ENCODE data around the gene MEIS2.
"Not testable (repeated sequence)": the region's sequence is repeated elsewhere in the genome, so short reads cannot be mapped to it uniquely, and the experiment has no call there.

MEIS2 gene

DNA sequence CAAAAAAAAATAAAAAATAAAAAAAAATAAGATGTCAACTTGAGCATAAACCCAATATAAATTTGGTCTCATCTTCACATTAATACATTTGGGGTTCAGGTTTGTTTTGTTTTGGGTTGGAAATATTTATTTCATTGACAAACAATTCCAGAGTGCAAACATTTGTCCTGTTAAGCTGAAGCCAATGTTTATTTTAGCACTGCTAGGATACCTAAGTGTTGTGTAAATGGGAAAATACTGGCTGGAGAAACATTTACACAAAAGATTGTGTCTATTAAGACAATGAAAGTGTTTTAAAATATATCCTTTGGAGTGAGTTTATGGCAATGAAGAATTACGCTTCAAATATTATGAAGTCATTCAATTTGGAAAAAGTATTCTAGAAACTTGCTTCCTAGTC, 91.1 kb downstream of the MEIS2 start:
- FAIRE-seq (no peak), DNase-seq (ENCODE audit: low spot score) (no peak)

DNA sequence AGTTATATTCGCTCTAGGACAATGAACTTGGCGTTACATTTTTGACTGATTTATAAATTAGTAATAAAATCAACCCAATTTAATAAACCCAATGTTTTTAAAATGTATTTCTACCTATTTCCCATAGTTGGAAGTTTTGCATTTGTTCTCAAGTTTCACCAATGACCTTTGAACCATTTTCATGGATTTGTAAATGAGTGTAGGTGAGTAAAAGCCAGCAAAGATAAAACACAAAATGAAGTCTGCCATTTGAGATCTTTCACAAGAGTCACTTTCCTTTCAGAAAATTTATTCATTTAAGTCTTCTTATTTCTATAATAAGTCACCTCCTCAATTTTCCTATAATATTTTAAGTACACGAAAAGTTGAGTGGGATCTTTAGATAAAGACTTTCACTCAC, 92.1 kb downstream of the MEIS2 start:
- no peak for FAIRE-seq
- no peak for DNase-seq (ENCODE audit: low spot score)

DNA sequence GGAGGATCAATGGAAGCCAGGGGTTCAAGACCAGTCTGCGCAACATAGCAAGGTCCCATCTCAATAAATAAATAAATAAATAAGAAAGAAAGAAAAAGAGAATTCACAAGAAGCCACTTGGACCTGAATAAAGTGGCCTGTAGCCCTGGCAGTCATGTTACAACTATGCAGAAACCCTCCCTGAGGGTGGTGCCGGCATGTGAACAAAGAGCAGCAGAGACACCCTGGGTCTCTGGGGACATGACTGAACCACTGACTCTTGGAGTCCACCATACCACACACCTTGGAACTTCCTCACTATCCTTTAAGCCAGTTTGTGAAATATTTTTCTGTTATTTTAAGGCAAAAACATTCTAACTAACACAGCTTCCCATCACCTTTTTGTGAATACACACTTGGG, 93.0 kb downstream of the MEIS2 start:
- FAIRE-seq (no peak), DNase-seq (ENCODE audit: low spot score) (no peak)

DNA sequence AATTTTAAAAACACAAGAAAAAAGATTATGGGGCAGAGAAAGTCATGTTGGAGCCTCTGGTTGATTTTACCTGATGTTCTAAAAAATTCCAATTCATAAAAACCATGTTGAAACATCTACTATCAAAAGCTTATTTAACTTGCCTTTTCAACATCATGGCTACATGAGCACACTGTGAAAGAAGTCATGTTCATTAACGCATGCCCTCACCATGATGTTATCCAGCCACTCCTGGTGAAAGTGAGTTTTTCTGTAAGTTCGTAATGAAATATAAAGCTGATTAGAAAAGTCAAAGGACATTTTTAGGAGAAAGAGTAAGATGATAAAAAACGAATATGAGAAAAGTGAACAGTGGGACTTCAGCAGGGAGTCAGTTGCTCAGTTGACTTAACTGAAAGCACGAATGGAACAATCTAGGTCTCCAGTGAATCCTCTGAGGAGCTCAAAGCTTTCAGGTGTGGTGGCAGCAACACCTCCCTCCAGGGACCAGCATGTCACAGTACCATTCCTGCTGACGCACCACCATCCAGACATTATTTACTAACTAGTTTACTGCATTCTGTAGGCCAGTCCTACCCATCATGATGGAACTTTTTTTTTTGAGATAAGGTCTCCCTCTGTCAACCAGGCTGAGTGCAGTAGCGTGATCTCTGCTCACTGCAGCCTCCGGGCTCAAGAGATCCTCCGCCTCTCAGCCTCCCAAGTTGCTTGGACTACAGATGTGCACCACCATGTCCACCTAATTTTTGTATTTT, 95.2 kb downstream of the MEIS2 start:
- FAIRE-seq (no peak), DNase-seq (ENCODE audit: low spot score) (no peak)

DNA sequence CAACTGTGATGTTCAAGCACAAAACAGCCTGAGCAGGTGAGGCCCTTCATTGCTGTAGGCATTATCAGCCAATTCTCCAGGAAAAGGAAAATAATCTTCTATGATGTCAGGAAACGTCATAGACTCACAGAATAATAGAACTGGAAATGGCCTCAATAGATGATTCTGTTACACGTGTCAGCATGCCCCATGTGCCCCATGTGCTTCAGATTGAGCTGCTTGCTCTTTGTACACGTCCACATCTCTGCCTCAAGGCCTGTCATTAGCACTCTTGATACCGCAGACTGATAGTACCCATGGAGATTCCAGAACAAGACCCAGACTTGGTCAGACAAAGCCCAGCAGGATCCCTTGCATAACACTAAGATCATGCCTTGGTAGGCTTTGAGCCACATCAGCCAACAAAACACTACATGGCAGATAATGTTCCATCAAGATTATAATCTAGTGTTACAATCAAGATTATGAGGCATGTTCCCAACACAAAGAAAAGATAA, 95.9 kb downstream of the MEIS2 start:
- FAIRE-seq (no peak), DNase-seq (ENCODE audit: low spot score) (no peak)

DNA sequence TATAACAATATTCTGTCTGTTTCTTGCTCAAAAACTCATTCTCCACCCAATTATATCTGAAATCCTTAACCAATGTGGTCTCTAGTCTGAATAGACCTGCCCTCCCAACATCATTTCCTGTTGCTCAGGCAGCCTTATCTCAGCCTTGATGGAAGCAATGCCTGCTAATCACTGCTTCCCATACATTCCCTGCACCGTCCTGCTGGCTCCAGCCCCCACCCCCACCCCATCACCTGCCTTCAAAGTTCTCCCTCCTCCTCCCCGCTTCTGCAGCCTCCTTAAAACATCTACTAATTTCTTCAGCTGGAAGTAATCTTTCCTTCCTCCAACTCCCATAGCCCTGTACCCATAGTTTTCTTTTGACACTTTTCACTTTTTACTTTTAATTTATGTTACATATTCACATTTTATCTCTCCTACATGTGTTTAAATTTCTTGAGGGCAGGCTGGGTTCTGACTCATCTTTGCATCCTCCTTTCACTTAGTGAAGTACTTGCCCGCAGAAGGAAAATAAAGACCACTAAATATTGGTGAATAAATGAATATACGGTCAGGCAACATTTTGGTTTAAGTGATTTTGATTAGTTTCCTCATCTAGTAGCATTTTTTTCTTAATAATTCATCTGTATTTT, 98.2 kb downstream of the MEIS2 start:
- no peak for DNase-seq (ENCODE audit: low spot score)
- no peak for FAIRE-seq

DNA sequence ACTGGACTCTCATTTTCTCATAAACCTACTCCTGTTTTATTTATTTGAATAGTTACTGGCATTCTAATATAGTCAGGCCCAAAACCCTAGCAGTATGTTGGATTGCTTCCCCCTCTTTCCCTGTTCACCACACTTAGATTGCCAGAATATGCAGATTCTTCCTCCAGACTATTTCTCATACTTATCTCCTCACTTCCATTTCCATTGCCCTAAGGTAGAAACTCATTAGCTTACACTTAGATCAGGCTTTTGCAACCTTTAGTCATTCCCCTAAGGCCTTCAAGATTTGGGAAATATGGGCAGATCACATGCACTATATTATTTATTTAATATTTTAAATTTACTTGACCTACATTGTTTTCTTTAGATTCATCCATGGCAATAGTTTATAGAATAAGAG, 98.9 kb downstream of the MEIS2 start:
- FAIRE-seq: no peak
- DNase-seq (ENCODE audit: low spot score): no peak

DNA sequence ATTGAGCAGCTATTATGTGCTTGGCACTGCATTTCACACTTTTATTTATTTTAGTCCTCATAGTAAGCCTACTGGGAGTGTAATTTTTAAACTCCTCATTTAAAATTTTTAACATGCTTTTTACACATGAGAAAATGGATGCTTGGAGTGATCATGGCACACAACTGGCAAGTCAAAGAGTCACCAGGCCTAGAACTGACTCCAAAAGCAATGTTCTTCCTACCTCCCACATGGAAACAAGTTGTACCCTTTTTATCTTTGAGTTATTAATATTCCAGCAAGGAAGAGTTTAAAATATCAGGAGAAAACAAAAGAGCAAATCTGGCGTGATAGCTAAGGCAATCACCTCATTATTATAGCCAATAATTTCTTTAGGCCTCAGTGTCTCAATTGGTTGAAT, 100.6 kb downstream of the MEIS2 start:
- no peak for FAIRE-seq

DNA sequence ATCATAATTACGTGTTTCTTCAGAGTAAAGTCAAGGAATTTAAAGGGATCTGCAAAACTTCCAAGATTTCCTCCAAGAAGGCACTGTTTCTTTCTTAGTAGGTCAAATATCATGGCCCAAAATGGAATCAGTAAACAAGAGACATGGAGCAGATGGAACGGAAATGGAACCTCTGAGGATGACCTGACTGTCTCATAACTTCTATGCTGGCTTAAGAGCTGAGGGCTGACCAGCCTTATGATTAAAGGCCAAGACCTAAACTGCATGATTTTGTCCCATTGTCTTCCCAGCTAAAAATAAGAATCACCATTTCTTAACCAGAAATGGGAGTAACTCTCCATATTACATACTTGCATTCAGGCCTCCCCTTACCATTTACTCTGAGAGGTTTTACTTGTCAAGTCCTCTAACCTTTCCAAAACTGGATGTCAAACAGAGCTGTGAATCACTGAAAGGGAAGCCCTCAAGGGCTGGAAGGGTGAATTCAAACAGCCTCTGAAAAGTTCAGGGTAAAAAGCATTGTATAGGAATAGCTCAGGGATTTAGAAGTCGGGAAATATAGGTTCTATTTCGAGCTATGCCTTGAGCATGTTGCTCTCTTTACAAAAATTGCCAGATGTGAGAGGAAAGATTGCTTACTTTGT, 103.7 kb downstream of the MEIS2 start:
- FAIRE-seq (no peak), DNase-seq (ENCODE audit: low spot score) (no peak)

More for the DNA sequence above, 100.6 kb downstream of the MEIS2 start:
- no peak for DNase-seq (ENCODE audit: low spot score)

DNA sequence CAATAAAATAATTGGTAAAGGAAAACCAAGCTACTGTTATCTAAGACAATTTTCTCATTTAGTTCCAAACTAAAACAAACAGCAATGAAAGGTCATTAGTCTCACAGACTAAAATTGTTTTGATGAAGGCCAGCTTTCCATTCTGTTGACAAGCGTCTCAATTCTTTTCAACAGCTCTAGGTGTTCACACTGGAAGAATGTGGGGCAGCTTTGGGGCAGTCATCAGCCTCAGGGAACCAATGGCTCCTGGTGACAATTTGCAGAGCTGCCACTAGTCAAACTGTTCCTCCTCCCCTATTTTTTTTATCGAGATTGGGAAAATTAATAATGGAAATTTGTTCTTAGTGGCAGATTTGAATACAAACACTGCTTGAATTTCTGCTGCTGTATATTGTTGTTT, 104.2 kb downstream of the MEIS2 start:
- no peak for DNase-seq (ENCODE audit: low spot score)
- FAIRE-seq: no peak

DNA sequence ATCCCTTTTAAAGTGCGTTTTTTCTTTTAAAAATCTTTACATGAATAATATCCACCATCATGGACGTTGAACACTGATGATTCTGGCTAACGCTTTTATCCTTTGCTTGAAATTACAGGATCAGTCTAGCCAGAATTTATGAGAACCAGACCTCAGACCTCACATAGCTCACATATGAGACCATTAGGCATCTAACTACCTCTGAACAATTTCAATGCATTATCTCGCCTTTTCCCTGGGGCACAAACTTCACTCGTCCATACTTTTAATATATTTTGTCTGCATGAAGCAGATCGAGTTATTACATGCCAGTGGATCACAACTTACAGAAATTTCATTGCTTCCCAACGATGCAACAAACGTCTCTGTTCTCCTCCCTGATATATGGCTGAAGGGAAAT, 105.6 kb downstream of the MEIS2 start:
- no peak for DNase-seq (ENCODE audit: low spot score)
- FAIRE-seq: no peak

DNA sequence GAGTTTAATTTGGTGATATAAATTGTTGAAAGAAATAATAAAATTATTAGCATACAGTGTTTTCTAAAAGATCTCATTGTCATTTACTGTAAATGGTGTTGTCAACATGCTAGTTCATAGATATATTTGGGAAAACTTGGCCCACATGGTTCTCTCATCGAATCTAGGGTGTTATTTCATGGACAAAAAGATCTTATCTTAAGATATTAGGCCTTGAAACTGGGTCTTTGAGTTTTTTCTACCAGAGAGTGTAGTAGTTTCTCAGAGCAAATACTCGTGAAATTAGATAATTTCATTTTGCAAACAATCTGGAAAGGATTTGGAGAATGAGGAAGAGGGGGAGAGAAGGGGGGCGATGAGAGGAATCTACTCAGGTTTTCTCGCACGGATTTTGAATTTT, 107.9 kb downstream of the MEIS2 start:
- FAIRE-seq: no peak

DNA sequence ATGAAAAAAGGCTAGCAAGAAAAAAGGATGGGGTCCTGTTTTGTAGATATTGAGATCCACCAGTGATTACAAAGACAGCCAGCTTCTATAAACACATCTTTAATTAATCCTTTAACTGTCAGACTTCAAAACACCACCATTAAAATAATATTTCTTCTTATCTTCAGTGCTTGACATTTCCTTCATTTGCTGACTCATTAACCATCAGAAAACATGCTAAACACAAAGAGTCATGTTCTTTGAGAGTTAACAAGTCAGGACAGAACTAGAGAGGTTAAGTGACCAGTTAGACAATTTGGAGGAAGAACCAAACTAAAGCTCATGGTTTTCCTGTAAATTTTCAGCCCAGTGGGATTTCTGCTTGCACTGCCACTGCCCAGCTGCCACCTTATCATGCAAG, 111.4 kb downstream of the MEIS2 start:
- DNase-seq (ENCODE audit: low spot score): no peak
- no peak for FAIRE-seq

More for the DNA sequence above, 107.9 kb downstream of the MEIS2 start:
- no peak for DNase-seq (ENCODE audit: low spot score)

DNA sequence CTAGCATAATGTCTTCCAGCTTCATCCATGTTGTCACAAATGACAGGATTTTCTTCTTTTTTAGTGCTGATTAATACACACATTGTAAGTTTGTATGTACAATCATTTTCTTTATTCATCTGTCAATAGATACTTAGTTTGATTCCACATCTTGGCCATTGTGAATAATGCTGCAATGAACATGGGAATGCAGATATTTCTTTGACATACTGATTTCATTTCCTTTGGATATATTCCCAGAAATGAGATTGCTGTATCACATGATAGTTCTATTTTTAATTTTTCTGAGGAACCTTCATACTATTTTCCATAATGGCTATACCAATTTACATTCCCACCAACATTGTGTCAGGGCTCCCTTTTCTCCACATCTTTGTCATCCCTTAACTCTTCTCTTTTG, 117.9 kb downstream of the MEIS2 start:
- no peak for FAIRE-seq
- no peak for DNase-seq (ENCODE audit: low spot score)

DNA sequence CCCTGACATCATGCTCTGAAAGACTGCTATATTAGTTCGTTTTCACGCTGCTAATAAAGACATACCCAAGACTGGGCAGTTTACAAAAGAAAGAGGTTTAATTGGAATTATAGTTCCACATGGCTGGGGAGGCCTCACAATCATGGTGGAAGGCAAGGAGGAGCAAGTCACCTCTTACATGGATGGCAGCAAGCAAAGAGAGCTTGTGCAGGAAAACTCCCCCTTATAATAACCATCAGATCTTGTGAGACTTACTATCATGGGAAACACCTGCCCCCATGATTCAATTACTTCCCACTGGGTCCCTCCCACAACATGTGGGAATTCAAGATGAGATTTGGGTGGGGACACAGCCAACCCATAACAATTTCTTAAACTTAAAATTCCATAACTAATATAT, 120.1 kb downstream of the MEIS2 start:
- FAIRE-seq; DNase-seq (ENCODE audit: low spot score): not testable (repeated sequence)

DNA sequence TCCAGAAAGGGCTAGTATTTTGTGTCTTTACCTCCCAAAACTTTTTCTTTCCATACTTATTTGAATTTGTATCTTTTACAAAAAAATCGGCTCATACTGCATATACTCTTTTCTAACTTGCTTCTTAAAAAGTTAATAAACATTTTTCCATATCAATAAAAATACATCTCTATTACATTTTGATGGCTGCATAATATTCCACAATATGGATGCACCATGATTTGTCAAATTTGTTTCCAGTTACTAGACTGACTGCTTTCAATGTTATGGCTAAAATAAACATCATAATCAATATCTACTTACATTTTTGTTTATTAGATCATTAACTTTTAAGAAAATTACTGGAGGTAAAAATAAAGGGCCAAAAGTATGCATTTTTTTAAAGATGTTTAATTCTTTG, 121.7 kb downstream of the MEIS2 start:
- DNase-seq (ENCODE audit: low spot score): no peak
- FAIRE-seq: no peak

DNA sequence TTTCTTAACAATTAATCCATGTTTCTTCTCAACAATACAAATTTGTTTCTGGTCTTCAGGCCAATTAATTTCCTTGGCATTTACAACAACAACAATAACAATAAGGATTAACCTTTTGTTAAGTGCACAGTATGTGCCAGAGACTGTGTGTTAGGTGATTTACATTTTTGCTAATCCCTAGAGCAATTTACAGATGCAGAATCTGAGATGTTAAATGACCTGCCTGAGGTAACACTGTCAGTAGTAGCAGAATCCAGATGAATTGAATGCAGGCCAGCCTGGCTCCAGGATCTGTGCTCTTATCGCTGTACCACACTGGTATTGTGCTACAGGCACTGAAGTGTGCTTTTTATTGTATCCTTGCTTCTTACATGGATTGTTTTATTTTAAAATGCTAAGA, 122.2 kb downstream of the MEIS2 start:
- DNase-seq (ENCODE audit: low spot score): no peak
- no peak for FAIRE-seq

DNA sequence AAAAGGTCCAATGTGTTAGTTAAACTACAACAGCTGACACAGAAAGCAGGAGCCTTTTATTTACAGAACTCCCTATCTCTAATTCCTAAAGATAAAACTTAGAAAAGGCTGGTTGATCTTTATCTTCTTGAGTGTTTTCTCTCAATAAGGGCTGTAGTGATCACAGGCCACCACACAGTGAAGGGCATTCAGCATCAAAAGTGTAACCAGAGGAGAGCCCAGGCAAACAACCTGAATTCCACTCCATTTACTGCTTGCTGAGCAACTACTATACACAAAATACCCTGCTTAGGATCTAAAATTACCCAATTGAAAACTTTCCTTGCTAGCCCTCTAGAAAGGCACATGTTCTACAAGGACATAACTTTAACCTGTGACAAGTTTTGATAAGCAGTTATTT, 122.7 kb downstream of the MEIS2 start:
- DNase-seq (ENCODE audit: low spot score) (no peak), FAIRE-seq (no peak)

DNA sequence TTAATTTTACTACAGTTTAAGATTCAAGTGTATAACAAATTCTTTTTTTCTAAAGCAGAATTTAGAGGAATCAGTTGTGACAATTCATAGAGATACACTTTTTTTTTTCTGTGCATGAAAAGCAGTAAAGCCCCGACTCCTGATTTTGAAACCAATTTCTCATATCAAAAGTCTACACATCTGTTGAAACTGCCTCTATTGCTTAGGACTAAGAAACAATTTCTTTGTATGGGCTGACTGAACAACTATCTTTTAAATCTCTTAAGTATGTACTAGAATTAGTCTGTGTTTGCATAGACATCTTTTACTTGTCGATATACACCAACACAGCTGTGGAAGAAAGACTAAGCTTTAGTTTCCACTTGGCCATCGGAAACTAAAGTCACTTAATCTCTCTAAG, 127.6 kb downstream of the MEIS2 start:
- DNase-seq (ENCODE audit: low spot score) (no peak), FAIRE-seq (no peak)

DNA sequence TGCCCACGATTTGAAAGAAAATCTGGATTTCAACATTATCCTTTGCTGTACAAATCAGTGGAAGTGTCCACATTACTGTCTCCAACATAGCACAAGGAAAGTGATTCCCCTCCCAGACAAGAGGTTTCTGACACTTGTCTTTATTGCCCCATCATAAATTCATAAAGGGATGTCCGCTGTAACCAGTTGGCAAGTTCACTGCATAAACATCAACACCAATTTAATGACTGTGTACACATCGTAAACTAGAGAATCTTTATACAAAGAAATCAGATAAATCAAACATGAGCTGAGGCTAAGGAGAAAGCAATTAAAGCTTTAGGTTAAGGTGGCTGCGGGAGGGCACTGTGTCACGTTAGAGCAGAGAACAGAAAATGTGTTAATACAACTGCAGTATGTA, 129.8 kb downstream of the MEIS2 start:
- DNase-seq (ENCODE audit: low spot score) (no peak), FAIRE-seq (no peak)

DNA sequence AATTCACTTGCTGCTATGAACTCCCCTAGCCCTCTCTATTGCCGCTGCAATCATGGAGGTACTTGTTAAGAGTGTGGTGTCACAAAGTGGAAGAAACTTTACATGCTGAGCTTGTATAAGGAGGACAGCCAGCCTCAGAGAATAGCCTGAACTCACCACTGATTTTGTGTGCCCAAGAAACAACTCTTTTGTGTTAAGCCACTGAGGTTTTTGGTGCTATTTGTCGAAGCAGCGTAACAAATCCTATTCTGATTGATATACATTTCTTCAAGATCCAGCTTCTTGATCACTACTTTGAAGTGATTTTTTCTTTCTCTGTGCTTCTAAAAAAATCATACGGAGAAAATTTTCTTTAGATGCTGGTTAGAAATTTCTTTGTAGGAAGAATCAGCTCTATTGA, 132.4 kb downstream of the MEIS2 start:
- DNase-seq (ENCODE audit: low spot score): no peak
- no peak for FAIRE-seq

DNA sequence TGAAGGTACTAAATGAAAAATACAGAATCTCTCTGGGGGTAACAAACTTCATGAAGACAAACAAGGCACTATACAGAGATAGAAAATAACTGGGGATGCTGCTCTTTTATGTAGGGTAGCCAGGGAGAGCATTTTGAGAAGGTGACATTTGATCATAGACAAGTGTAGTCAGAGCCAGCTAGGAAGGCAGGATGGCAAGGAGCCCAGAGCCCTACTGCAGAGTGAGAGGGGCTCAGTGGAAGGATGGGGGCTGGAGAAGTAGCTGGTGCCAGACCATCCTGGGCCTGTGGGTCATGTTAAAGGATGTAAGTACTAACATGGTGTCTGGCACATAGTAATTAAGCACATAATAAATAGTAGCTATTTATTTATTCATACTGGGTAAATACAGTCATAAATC, 133.6 kb downstream of the MEIS2 start:
- DNase-seq (ENCODE audit: low spot score): no peak
- no peak for FAIRE-seq

Data from RCC 7860 (cell line).